C4-2B (cell line): ENCODE data around the gene MSN.
"Not testable (repeated sequence)": the region's sequence is repeated elsewhere in the genome, so short reads cannot be mapped to it uniquely, and the experiment has no call there.

Experiments
- H3K27ac ChIP-seq: fragments of 450-650 bp; 2 replicates; pipeline ENCODE4 v1.5.1; 2017
- ZFX ChIP-seq: fragments of 450-650 bp; IDR thresholded peaks from 2 replicates; pipeline ENCODE4 v1.6.1; 2017
- TF ChIP-seq, protein P1 (sequence below): fragments of 450-650 bp; conservative IDR thresholded peaks from 2 replicates; pipeline ENCODE4 v1.5.1; 2017; ENCODE audit warnings: mild to moderate bottlenecking

The MSN gene

DNA sequence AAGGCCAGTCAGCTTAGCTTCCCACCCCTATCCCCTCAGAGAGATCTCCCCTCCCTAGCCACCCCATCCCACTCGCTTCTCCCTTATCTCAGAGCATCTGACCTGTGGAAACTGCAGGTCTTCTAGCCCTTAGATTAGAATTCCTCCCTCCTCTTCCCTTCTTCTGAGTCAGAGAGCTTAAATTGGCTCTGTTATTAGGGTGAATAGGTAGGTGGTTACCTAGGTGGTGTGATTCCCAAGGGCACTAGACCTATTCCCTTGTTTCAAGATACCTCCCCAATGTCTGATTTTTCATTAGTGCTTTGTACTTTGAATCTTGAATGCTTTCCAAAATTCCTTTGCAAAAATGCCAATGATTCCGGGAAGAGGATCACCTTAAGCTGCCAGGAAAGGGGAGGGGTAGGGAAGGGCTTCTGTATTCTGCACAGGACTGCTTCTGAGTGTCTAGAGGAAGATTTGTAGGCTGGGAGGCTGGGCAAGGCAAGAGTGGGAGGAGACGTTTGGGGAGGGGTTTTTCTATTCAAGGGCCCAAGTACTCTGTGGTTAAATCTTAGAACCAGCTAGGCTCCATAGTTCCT, 24.5 kb upstream of the MSN start:
- TF ChIP-seq ZFX, result no peak
- TF ChIP-seq, protein P1, sequence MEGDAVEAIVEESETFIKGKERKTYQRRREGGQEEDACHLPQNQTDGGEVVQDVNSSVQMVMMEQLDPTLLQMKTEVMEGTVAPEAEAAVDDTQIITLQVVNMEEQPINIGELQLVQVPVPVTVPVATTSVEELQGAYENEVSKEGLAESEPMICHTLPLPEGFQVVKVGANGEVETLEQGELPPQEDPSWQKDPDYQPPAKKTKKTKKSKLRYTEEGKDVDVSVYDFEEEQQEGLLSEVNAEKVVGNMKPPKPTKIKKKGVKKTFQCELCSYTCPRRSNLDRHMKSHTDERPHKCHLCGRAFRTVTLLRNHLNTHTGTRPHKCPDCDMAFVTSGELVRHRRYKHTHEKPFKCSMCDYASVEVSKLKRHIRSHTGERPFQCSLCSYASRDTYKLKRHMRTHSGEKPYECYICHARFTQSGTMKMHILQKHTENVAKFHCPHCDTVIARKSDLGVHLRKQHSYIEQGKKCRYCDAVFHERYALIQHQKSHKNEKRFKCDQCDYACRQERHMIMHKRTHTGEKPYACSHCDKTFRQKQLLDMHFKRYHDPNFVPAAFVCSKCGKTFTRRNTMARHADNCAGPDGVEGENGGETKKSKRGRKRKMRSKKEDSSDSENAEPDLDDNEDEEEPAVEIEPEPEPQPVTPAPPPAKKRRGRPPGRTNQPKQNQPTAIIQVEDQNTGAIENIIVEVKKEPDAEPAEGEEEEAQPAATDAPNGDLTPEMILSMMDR, result no peak
- H3K27ac ChIP-seq, result no peak overlapping the region

DNA sequence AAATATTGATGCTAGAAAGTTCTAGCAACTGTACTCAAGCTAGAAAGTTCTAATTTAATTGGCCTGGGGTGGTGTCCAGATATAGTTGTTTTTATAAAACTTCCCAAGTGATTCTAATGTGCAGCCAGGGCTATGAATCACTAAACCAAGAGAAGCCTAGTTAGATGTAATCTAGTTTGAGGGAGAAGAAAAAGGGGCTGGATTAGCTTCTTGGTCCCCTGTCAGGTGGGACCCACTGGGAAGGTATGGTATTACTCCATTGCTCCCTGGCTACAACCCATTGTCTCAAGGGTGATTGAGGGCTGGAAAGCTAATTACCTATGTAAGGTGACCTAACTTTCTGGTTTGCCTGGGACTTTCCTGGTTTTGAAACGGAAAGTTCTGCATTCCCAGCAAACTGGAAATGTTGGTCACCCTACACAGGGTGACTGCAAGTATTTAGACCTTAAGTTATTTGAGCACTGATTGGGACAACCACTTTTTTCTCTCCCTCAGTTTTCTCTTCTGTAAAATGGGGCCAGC, 23.9 kb upstream of the MSN start:
- TF ChIP-seq, protein P1, result no peak
- no peak for TF ChIP-seq ZFX
- H3K27ac ChIP-seq, result no peak overlapping the region

DNA sequence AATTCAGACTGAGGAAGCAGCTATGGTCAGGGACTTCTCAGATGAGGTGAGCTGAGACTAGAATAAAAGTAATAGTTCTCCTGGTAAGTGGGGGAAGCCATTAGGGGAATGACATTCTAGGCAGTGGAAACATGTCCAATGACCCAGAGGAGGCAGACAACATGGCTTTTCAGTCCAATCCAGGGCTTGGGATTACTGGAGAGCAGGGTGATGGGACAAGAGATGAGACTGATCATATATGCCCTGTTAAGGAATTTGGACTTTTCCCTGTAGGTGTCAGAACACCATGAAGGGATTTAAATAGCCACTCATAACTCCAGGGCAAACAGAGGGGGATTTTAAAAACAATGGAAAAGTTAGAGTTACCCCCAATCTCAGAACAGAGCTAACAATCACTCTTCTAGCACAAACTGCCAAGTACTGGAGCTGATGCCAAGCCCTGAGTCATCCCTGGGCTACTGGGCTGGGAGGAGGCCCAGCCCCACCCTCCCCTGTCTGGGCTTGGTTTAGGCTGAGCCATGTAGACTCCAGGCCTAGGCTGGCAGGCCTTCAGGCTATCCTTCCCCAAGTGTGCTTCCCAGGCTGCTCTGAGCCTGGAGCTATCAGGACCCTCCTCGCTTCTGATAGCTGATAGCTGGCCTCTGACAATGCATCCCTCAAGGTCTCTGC, 22.7 kb upstream of the MSN start:
- TF ChIP-seq, protein P1, result no peak
- no peak for TF ChIP-seq ZFX
- H3K27ac ChIP-seq, result peak overlapping the region; percentile 15; the same call in 1 of the 2 replicates

DNA sequence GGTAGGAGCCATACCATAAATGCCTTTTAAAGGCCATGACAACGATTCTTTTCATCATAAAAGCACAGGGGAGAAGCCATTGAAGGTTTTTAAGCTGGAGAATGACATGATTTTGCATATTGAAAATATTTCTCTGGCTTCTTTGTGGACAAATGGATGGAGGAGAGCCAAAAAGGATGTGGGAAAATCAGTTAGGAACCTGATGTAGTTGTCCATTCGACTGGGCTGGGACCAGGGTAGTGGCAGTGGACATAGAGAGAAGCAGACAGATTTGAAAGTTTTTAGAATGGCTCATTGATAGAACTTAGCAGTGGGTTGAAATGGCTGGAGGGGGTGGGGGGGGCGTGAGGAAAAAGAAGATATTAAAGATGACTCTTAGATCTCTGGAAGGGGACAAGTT, 19.7 kb upstream of the MSN start:
- H3K27ac ChIP-seq, result no peak overlapping the region
- TF ChIP-seq ZFX, result no peak
- TF ChIP-seq, protein P1, result no peak

DNA sequence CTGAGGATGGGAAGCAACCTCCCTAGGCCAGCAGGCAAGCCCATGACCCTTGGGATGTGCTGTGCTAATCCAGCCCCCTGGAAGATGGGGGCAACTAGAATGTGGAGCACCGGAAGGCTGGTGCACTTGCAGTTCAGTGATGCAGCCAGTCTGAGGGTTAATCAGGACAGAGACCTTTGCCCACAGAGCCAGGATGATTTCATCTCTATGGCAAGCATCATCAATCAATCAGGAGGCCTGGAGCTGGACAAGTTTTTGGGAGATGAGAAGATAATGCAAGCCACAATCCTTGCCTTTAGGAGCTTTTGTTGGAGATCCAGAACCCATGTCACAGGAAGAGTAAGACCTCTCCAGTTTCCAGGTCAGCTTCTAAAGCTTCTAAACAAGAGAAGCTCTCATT, 15.4 kb upstream of the MSN start:
- no peak overlapping the region for H3K27ac ChIP-seq
- TF ChIP-seq, protein P1, result no peak
- TF ChIP-seq ZFX, result no peak

DNA sequence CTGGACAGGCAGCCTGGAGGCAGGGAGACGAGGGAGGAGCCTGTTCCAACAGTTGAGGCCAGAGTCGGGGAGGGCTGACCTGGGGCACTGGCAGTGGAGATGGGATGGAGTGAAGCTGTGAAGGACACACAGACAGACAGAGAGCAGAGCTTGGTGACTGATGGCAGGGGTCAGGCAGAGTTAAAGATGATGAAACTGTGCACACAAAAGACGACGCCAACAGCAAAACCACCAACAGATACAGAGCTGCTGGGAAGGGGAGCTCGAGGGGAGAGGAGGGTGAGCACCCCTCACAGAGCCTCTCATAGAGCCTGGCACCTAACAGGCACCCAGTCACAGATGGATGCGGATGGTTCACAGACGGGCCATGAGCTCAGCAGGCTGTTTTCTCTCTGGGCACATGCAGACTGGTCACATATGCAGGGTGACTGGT, 10.4 kb upstream of the MSN start:
- H3K27ac ChIP-seq, result not testable (repeated sequence)

DNA sequence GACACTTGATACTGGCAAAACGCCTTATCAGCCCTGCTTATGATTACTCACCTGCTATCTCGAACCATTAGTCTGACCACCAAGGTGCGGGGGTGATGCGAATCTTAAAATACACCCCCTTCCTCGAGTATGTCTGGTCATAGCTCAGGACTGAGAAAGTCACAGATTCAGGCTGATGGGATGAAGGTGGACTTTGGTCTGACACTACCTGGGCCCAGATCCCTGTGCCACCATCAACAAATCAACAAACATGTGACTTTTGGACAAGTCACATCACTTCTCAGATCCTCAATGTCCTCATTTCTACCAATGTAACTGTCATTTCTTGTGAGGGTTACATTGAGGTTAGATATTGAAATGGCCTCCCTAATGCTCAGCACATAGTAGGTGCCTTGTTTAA, 9.8 kb upstream of the MSN start:
- no peak overlapping the region for H3K27ac ChIP-seq
- no peak for TF ChIP-seq ZFX
- TF ChIP-seq, protein P1, result no peak

DNA sequence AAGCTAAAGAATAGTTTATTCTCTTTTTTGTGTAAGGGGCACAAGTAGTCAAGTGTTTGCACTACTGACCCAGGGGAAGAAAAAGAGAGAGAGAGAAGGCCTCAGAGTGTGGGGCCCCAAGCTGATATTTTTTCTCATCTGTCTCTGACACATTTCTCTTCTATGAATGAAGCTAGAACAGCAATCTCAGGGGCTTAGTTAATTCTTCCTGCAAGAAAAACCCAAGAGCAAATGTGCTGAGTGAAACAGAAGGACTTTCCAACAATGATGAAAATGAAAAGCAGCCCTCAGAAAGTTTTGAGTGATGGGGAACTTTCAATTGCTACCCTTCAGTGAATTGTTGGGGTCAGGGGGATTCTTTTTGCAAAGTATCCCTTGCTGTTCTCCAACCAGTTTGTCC, 9.2 kb upstream of the MSN start:
- TF ChIP-seq ZFX, result no peak
- TF ChIP-seq, protein P1, result no peak
- no peak overlapping the region for H3K27ac ChIP-seq
